Left ventricle myocardium inferior (tissue), 1 donor: ENCODE results near the gene IARS2. TPM values are rescaled to one million over a fixed set of nuclear protein-coding genes. Genes with fewer than 3 reads are reported as not detected.
A peak's percentile ranks its signal among the peaks of the same experiment; 100 is the strongest.

Source experiments
- DNase-seq: peaks from one replicate; pipeline ENCODE4 v3.0.0-alpha.2; 2020
- H3K27ac ChIP-seq: fragments of 200-600 bp; replicated peaks from 2 replicates; pipeline ENCODE4 v1.8.0; 2021
- H3K27me3 ChIP-seq: fragments of 200-600 bp; 2 replicates; pipeline ENCODE4 v1.8.0; 2021; ENCODE audit warnings: low read depth
- H3K36me3 ChIP-seq: fragments of 200-600 bp; 2 replicates; pipeline ENCODE4 v1.8.0; 2021
- H3K4me1 ChIP-seq: fragments of 200-600 bp; 2 replicates; pipeline ENCODE4 v1.8.0; 2021
- H3K4me3 ChIP-seq: fragments of 200-600 bp; 2 replicates; pipeline ENCODE4 v1.8.0; 2021; ENCODE audit warnings: mild to moderate bottlenecking, moderate library complexity
- H3K9me3 ChIP-seq: fragments of 200-600 bp; replicated peaks from 2 replicates; pipeline ENCODE4 v1.8.0; 2021
- CTCF ChIP-seq: fragments of 200-600 bp; IDR thresholded peaks from 2 replicates; pipeline ENCODE4 v1.8.0; 2021; ENCODE audit warnings: antibody characterized with exemption, mild to moderate bottlenecking, borderline replicate concordance
- intact Hi-C: fragments of 100-400 bp; cut with micrococcal nuclease; formaldehyde crosslinking; loops from one replicate; pipeline ENCODE4 v1.11.0; 2022
- long read RNA-seq: library from polyadenylated mRNA; unstranded; transcript quantifications from one replicate; pipeline ENCODE4 v2.0.0, GENCODE V29; 2021
- total RNA-seq: library from RNA; stranded (reverse); fragmentation: NEBNext Ultra II Directional; extraction: Animal tissue kit (Norgen Biotek cat#: 25700); gene quantifications from one replicate; pipeline ENCODE4 v1.2.1, GENCODE V29; 2021
- donor health status: DM: no; HTN: yes; CAD: no; lungs with severe emphysema.

IARS2 gene
- total RNA-seq = 77.5 TPM
- long read RNA-seq, transcript IARS2-201 (23 exons, 3,560 nt) = major isoform, 262 of 279 reads
- long read RNA-seq, partial matches to known transcripts = 10 of 279 reads
- long read RNA-seq, other reads (novel, unspliced or antisense) = 7 of 279 reads

GRCh38 chr1:220094016-220094911 lies at the start of gene IARS2:
TSS of gene IARS2 (plus strand) at chr1:220094132. CDS start at chr1:220094217, 85 bp downstream.
- Histone ChIP-seq H3K27ac (peak within 1 kb of the TSS; percentile 89), H3K9me3 (no peaks in the 10 kb centered on the region), H3K27me3 (no peaks in the 10 kb centered on the region), H3K4me3 (peak within 1 kb of the TSS; percentile 88), H3K4me1 (peaks cover 38% of the 10 kb centered on the region), H3K36me3 (peaks cover 34% of the 10 kb centered on the region)
- TF ChIP-seq CTCF = no peak
- peak; percentile 91 for DNase-seq
- intact Hi-C loops = no loop called here

- Histone ChIP-seq H3K36me3 (peaks cover 13% of the 10 kb centered on the region), H3K27ac (peak overlapping the region; percentile 90), H3K27me3 (no peaks in the 10 kb centered on the region), H3K4me3 (peak overlapping the region; percentile 90), H3K9me3 (no peaks in the 10 kb centered on the region), H3K4me1 (peaks cover 36% of the 10 kb centered on the region)
- no peak for DNase-seq
- no peak for TF ChIP-seq CTCF
- intact Hi-C loops = no loop called here
Measured at GRCh38 chr1:220044678-220045355, 49.1 kb upstream of the IARS2 start.

GRCh38 chr1:220045356-220046051 lies 48.4 kb upstream of the IARS2 start:
- Histone ChIP-seq H3K36me3 (peaks cover 6% of the 10 kb centered on the region), H3K27me3 (no peaks in the 10 kb centered on the region), H3K4me1 (peaks cover 36% of the 10 kb centered on the region), H3K4me3 (peak overlapping the region; percentile 90), H3K27ac (peak overlapping the region; percentile 90), H3K9me3 (no peaks in the 10 kb centered on the region)
- no peak for TF ChIP-seq CTCF
- intact Hi-C loops = no loop called here
- no peak for DNase-seq

GRCh38 chr1:220046052-220046930 lies 47.6 kb upstream of the IARS2 start, which contains the start of gene EPRS1:
TSS of gene EPRS1 (minus strand) at chr1:220046505. CDS start at chr1:220046388, 117 bp downstream.
- Histone ChIP-seq H3K9me3 (no peaks in the 10 kb centered on the region), H3K27ac (peak within 1 kb of the TSS; percentile 90), H3K27me3 (no peaks in the 10 kb centered on the region), H3K36me3 (no peaks in the 10 kb centered on the region), H3K4me1 (peaks cover 36% of the 10 kb centered on the region), H3K4me3 (peak within 1 kb of the TSS; percentile 90)
- intact Hi-C loops = no loop called here
- peak; percentile 91 for TF ChIP-seq CTCF
- DNase-seq = peak; percentile 94
